ENCODE measurements around the gene RGS6. TPM values are rescaled to one million over a fixed set of nuclear protein-coding genes. Genes with fewer than 3 reads are reported as not detected.

RGS6 gene
- total RNA-seq, 1 experiment from 2014 or later: not detected

GRCh38 chr14:72532686-72533454 lies 600.6 kb downstream of the RGS6 start:
- peaks cover 3% of the 10 kb centered on the region; the same call in 1 of the 2 replicates for H3K36me3 ChIP-seq (ENCODE audit: low read depth, low read length)
- intact Hi-C loops (cut with micrococcal nuclease): no loop called here
- ChIA-PET POLR2A (ENCODE audit: unreplicated experiment) (interaction anchor here (0.6 kb wide), 1 partner anchor 149 kb away, joined by 8 read pairs; no protein-coding TSS in a partner anchor), CTCF (no interaction called here)
- no TSS peak for BruUV-seq (replicated peaks)
- no peak overlapping the region for H3K4me3 ChIP-seq (ENCODE audit: low read length)
- no peak for ATAC-seq
- no peak overlapping the region for H2AFZ ChIP-seq (ENCODE audit: low read length)
- H3K9me3 ChIP-seq (ENCODE audit: low read length): peaks cover 16% of the 10 kb centered on the region
- peaks cover 8% of the 10 kb centered on the region; the same call in 1 of the 2 replicates for H3K4me1 ChIP-seq (ENCODE audit: insufficient read depth, low read length)
- TF ChIP-seq EZH2phosphoT487 (IDR thresholded peaks at IDR 0.05; ENCODE audit: borderline replicate concordance, low read length) (no peak), EZH2 (IDR thresholded peaks at IDR 0.05; ENCODE audit: low read length, unreplicated experiment) (no peak)
- TF ChIP-seq, protein P1, sequence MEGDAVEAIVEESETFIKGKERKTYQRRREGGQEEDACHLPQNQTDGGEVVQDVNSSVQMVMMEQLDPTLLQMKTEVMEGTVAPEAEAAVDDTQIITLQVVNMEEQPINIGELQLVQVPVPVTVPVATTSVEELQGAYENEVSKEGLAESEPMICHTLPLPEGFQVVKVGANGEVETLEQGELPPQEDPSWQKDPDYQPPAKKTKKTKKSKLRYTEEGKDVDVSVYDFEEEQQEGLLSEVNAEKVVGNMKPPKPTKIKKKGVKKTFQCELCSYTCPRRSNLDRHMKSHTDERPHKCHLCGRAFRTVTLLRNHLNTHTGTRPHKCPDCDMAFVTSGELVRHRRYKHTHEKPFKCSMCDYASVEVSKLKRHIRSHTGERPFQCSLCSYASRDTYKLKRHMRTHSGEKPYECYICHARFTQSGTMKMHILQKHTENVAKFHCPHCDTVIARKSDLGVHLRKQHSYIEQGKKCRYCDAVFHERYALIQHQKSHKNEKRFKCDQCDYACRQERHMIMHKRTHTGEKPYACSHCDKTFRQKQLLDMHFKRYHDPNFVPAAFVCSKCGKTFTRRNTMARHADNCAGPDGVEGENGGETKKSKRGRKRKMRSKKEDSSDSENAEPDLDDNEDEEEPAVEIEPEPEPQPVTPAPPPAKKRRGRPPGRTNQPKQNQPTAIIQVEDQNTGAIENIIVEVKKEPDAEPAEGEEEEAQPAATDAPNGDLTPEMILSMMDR (conservative IDR thresholded peaks at IDR 0.05; ENCODE audit: low read depth, low read length): no peak
- no peak overlapping the region for H3K4me2 ChIP-seq (ENCODE audit: low read length)
- no peaks in the 10 kb centered on the region for H3K27me3 ChIP-seq (ENCODE audit: low read length)
- no peak overlapping the region for H3K9ac ChIP-seq (ENCODE audit: low read length)
- H3K79me2 ChIP-seq (ENCODE audit: low read length): no peaks in the 10 kb centered on the region
- H3K27ac ChIP-seq (ENCODE audit: low read length): no peak overlapping the region
- H4K20me1 ChIP-seq (ENCODE audit: low read length): no peaks in the 10 kb centered on the region
- no peaks in the 10 kb centered on the region for H3K9me2 ChIP-seq (replicated peaks; ENCODE audit: low read length)
- DNase-seq: no peak
- no peaks in the 10 kb centered on the region for H3F3A ChIP-seq (ENCODE audit: low read length, unreplicated experiment)

GRCh38 chr14:72535485-72535884 lies 603.3 kb downstream of the RGS6 start:
- no peak overlapping the region for H3K4me3 ChIP-seq (ENCODE audit: low read length)
- H3K4me2 ChIP-seq (ENCODE audit: low read length): no peak overlapping the region
- H3K27me3 ChIP-seq (ENCODE audit: low read length): no peaks in the 10 kb centered on the region
- no peak overlapping the region for H3K9ac ChIP-seq (ENCODE audit: low read length)
- intact Hi-C loops (cut with micrococcal nuclease): no loop called here
- DNase-seq (no peak), ATAC-seq (no peak)
- CTCF ChIA-PET: no interaction called here
- no peak overlapping the region for H2AFZ ChIP-seq (ENCODE audit: low read length)
- no peaks in the 10 kb centered on the region for H3K79me2 ChIP-seq (ENCODE audit: low read length)
- no TSS peak for BruUV-seq (replicated peaks)
- H3K4me1 ChIP-seq (ENCODE audit: insufficient read depth, low read length): peaks cover 3% of the 10 kb centered on the region; the same call in 1 of the 2 replicates
- peaks cover 3% of the 10 kb centered on the region; the same call in 1 of the 2 replicates for H3K36me3 ChIP-seq (ENCODE audit: low read depth, low read length)
- peaks cover 16% of the 10 kb centered on the region for H3K9me3 ChIP-seq (ENCODE audit: low read length)
- H4K20me1 ChIP-seq (ENCODE audit: low read length): no peaks in the 10 kb centered on the region
- no peaks in the 10 kb centered on the region for H3F3A ChIP-seq (ENCODE audit: low read length, unreplicated experiment)
- no peak for TF ChIP-seq EZH2 (IDR thresholded peaks at IDR 0.05; ENCODE audit: low read length, unreplicated experiment)
- no peak for TF ChIP-seq EZH2phosphoT487 (IDR thresholded peaks at IDR 0.05; ENCODE audit: borderline replicate concordance, low read length)
- TF ChIP-seq, protein P1 (conservative IDR thresholded peaks at IDR 0.05; ENCODE audit: low read depth, low read length): no peak
- POLR2A ChIA-PET (ENCODE audit: unreplicated experiment): no interaction called here
- no peaks in the 10 kb centered on the region for H3K9me2 ChIP-seq (replicated peaks; ENCODE audit: low read length)
- H3K27ac ChIP-seq (ENCODE audit: low read length): no peak overlapping the region

DNA sequence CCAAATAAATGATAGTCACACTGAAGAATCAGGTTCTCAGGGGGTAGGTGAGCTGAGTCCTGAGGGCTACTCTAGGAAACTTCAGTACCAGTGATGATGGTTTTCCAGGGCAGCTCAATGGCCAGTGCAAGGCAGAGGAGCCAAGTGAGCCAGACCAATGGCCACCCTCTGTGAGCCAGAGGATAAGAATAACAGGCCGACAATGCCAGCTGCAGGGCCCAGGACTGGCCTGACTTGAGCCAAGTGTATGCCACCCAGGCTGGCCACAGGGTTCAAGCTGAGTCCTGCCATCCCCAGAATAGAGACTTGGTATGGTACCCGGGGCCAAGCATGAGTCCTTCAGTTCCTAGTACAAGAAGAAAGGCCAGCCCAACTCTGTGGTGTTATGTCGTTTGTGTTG lies 606.2 kb downstream of the RGS6 start:
- ChIA-PET POLR2A (ENCODE audit: unreplicated experiment) (no interaction called here), CTCF (no interaction called here)
- H3K4me3 ChIP-seq (ENCODE audit: low read length): no peak overlapping the region
- BruUV-seq (replicated peaks): no TSS peak
- H4K20me1 ChIP-seq (ENCODE audit: low read length): no peaks in the 10 kb centered on the region
- no peaks in the 10 kb centered on the region for H3F3A ChIP-seq (ENCODE audit: low read length, unreplicated experiment)
- ATAC-seq (no peak), DNase-seq (no peak)
- intact Hi-C loops (cut with micrococcal nuclease): no loop called here
- no peak overlapping the region for H3K27ac ChIP-seq (ENCODE audit: low read length)
- H3K36me3 ChIP-seq (ENCODE audit: low read depth, low read length): peaks cover under 1% of the 10 kb centered on the region; the same call in 1 of the 2 replicates
- H2AFZ ChIP-seq (ENCODE audit: low read length): no peak overlapping the region
- no peaks in the 10 kb centered on the region for H3K4me1 ChIP-seq (ENCODE audit: insufficient read depth, low read length)
- H3K9me3 ChIP-seq (ENCODE audit: low read length): peaks cover 7% of the 10 kb centered on the region
- TF ChIP-seq, protein P1 (conservative IDR thresholded peaks at IDR 0.05; ENCODE audit: low read depth, low read length): no peak
- H3K9ac ChIP-seq (ENCODE audit: low read length): no peak overlapping the region
- no peak overlapping the region for H3K4me2 ChIP-seq (ENCODE audit: low read length)
- H3K27me3 ChIP-seq (ENCODE audit: low read length): no peaks in the 10 kb centered on the region
- no peaks in the 10 kb centered on the region for H3K9me2 ChIP-seq (replicated peaks; ENCODE audit: low read length)
- H3K79me2 ChIP-seq (ENCODE audit: low read length): no peaks in the 10 kb centered on the region
